MM.1S (cell line): ENCODE measurements around the gene TNNC1.

Source experiments
- DNase-seq: peaks from one replicate; pipeline ENCODE4 v3.0.0-alpha.2; 2015
- H2AFZ ChIP-seq: fragments of 300-600 bp; sonication (generic); 2 replicates; pipeline ENCODE4 v1.6.0; 2016; ENCODE audit warnings: antibody characterized with exemption, low read length
- H3F3A ChIP-seq: fragments of 300-600 bp; sonication (generic); 2 replicates; pipeline ENCODE4 v1.6.1; 2016; ENCODE audit warnings: mild to moderate bottlenecking, antibody characterized with exemption, low read length, moderate library complexity, mixed read lengths; ENCODE audit not compliant: insufficient read depth
- H3K27ac ChIP-seq: fragments of 300-600 bp; sonication (generic); 2 replicates; pipeline ENCODE4 v1.5.1; 2016; ENCODE audit warnings: mild to moderate bottlenecking, low read length
- H3K27me3 ChIP-seq: fragments of 300-600 bp; sonication (generic); replicated peaks from 2 replicates; pipeline ENCODE4 v1.6.0; 2016; ENCODE audit warnings: low read length; ENCODE audit not compliant: insufficient read depth
- H3K36me3 ChIP-seq: fragments of 300-600 bp; sonication (generic); replicated peaks from 2 replicates; pipeline ENCODE4 v1.6.1; 2016; ENCODE audit warnings: mild to moderate bottlenecking, low read length, mixed read lengths; ENCODE audit not compliant: insufficient read depth
- H3K4me1 ChIP-seq: fragments of 300-600 bp; sonication (generic); 2 replicates; pipeline ENCODE4 v1.6.1; 2016; ENCODE audit warnings: low read length, mixed read lengths
- H3K4me2 ChIP-seq: fragments of 300-600 bp; sonication (generic); 2 replicates; pipeline ENCODE4 v1.6.0; 2016; ENCODE audit warnings: low read depth, low read length
- H3K4me3 ChIP-seq: fragments of 300-600 bp; sonication (generic); 2 replicates; pipeline ENCODE4 v1.5.1; 2016; ENCODE audit warnings: low read length, mixed read lengths
- H3K79me2 ChIP-seq: fragments of 300-600 bp; sonication (generic); 2 replicates; pipeline ENCODE4 v1.6.1; 2016; ENCODE audit warnings: mixed run types, low read length, mixed read lengths
- H3K9ac ChIP-seq: fragments of 300-600 bp; sonication (generic); 2 replicates; pipeline ENCODE4 v1.6.1; 2016; ENCODE audit warnings: low read length, mixed read lengths
- H3K9me2 ChIP-seq: fragments of 300-600 bp; sonication (generic); replicated peaks from 2 replicates; pipeline ENCODE4 v1.6.1; 2016; ENCODE audit warnings: mild to moderate bottlenecking, low read length, mixed read lengths; ENCODE audit not compliant: insufficient read depth
- H3K9me3 ChIP-seq: fragments of 300-600 bp; sonication (generic); replicated peaks from 2 replicates; pipeline ENCODE4 v1.6.1; 2016; ENCODE audit warnings: mild to moderate bottlenecking, low read length, mixed read lengths; ENCODE audit not compliant: insufficient read depth
- H4K20me1 ChIP-seq: fragments of 300-600 bp; sonication (generic); 2 replicates; pipeline ENCODE4 v1.6.1; 2016; ENCODE audit warnings: mild to moderate bottlenecking, low read length, moderate library complexity, mixed read lengths; ENCODE audit not compliant: insufficient read depth
- CTCF ChIP-seq: fragments of 300-600 bp; sonication (generic); IDR thresholded peaks from 2 replicates; pipeline ENCODE4 v1.5.1; 2016; ENCODE audit warnings: antibody characterized with exemption, low read length, mixed read lengths
- EZH2 ChIP-seq: fragments of 300-600 bp; sonication (generic); optimal IDR thresholded peaks from 2 replicates; pipeline ENCODE3; 2017; ENCODE audit warnings: low read depth, mild to moderate bottlenecking, antibody characterized with exemption, low read length, mixed read lengths
- EZH2phosphoT487 ChIP-seq: fragments of 300-600 bp; sonication (generic); IDR thresholded peaks from 2 replicates; pipeline ENCODE4 v1.6.1; 2018; ENCODE audit warnings: antibody characterized with exemption, low read length

Gene TNNC1

GRCh38 chr3:52423173-52423572 is 30.7 kb downstream of the TNNC1 start:
- Histone ChIP-seq H3K4me1 (no peaks in the 10 kb centered on the region), H3F3A (no peaks in the 10 kb centered on the region), H3K36me3 (no peaks in the 10 kb centered on the region), H2AFZ (no peak overlapping the region), H4K20me1 (no peaks in the 10 kb centered on the region), H3K4me3 (no peak overlapping the region), H3K9ac (no peak overlapping the region), H3K27me3 (no peaks in the 10 kb centered on the region), H3K9me3 (no peaks in the 10 kb centered on the region), H3K9me2 (no peaks in the 10 kb centered on the region), H3K4me2 (no peak overlapping the region), H3K79me2 (no peaks in the 10 kb centered on the region), H3K27ac (no peak overlapping the region)
- TF ChIP-seq EZH2 (no peak), CTCF (no peak), EZH2phosphoT487 (no peak)
- no peak for DNase-seq

GRCh38 chr3:52422669-52423068 is 31.2 kb downstream of the TNNC1 start:
- Histone ChIP-seq H3K27ac (no peak overlapping the region), H3K4me1 (no peaks in the 10 kb centered on the region), H4K20me1 (no peaks in the 10 kb centered on the region), H3K27me3 (no peaks in the 10 kb centered on the region), H2AFZ (no peak overlapping the region), H3K79me2 (no peaks in the 10 kb centered on the region), H3K9ac (no peak overlapping the region), H3K4me2 (no peak overlapping the region), H3K9me3 (no peaks in the 10 kb centered on the region), H3K4me3 (no peak overlapping the region), H3K9me2 (no peaks in the 10 kb centered on the region), H3F3A (no peaks in the 10 kb centered on the region), H3K36me3 (no peaks in the 10 kb centered on the region)
- no peak for DNase-seq
- TF ChIP-seq EZH2 (no peak), EZH2phosphoT487 (no peak), CTCF (no peak)

- Histone ChIP-seq H3F3A (no peaks in the 10 kb centered on the region), H3K79me2 (no peaks in the 10 kb centered on the region), H3K4me3 (no peak overlapping the region), H4K20me1 (no peaks in the 10 kb centered on the region), H3K9me2 (no peaks in the 10 kb centered on the region), H3K27ac (no peak overlapping the region), H3K36me3 (no peaks in the 10 kb centered on the region), H3K4me1 (no peaks in the 10 kb centered on the region), H3K27me3 (no peaks in the 10 kb centered on the region), H3K9me3 (no peaks in the 10 kb centered on the region), H2AFZ (no peak overlapping the region), H3K4me2 (no peak overlapping the region), H3K9ac (no peak overlapping the region)
- DNase-seq = no peak
- TF ChIP-seq EZH2 = no peak
- TF ChIP-seq EZH2phosphoT487 = no peak
- TF ChIP-seq CTCF = no peak
Measured at GRCh38 chr3:52420388-52420787, 33.5 kb downstream of the TNNC1 start.
